ENCODE measurements around the gene PPP2R3B.

The PPP2R3B gene

GRCh38 chrX:368811-369562 is 17.7 kb downstream of the PPP2R3B start:
- H3K79me2 ChIP-seq (ENCODE audit: insufficient read depth, low read length), result peaks cover 68% of the 10 kb centered on the region
- H3K27me3 ChIP-seq (ENCODE audit: insufficient read depth, low read length, poor library complexity), result no peaks in the 10 kb centered on the region
- peaks cover 6% of the 10 kb centered on the region for H3K36me3 ChIP-seq (ENCODE audit: insufficient read depth, low read length)
- H3K4me3 ChIP-seq (ENCODE audit: low read depth in 1 of 2, low read length in 2 of 2), result no peak overlapping the region
- peaks cover 35% of the 10 kb centered on the region for H4K20me1 ChIP-seq (ENCODE audit: insufficient read depth, low read length)
- no peak overlapping the region for H3K9ac ChIP-seq (ENCODE audit: low read depth, low read length)
- no peak overlapping the region for H3K4me2 ChIP-seq (ENCODE audit: insufficient read depth, low read length)
- no peak for ATAC-seq (ENCODE audit: insufficient read depth, low read depth)
- no peaks in the 10 kb centered on the region for H3K9me3 ChIP-seq (ENCODE audit: insufficient read depth, low read length, severe bottlenecking)
- no peak for DNase-seq
- TF ChIP-seq CTCF (IDR thresholded peaks at IDR 0.05; ENCODE audit: borderline replicate concordance, extremely low read depth, low read length, poor library complexity, severe bottlenecking) (no peak), EZH2 (IDR thresholded peaks at IDR 0.05; ENCODE audit: borderline replicate concordance, low read depth, low read length, severe bottlenecking) (no peak)
- peaks cover 24% of the 10 kb centered on the region for H3K4me1 ChIP-seq (ENCODE audit: insufficient read depth, low read length)
- H2AFZ ChIP-seq (ENCODE audit: low read depth, low read length), result no peak overlapping the region
- 0 out of 2 replicates have a peak overlapping the region, but pooled peaks have one; percentile 34 for H3K27ac ChIP-seq (ENCODE audit: low read length)

- peaks cover 32% of the 10 kb centered on the region for H4K20me1 ChIP-seq (ENCODE audit: insufficient read depth, low read length)
- no peak for TF ChIP-seq EZH2 (IDR thresholded peaks at IDR 0.05; ENCODE audit: borderline replicate concordance, low read depth, low read length, severe bottlenecking)
- no peak for TF ChIP-seq CTCF (IDR thresholded peaks at IDR 0.05; ENCODE audit: borderline replicate concordance, extremely low read depth, low read length, poor library complexity, severe bottlenecking)
- H3K9me3 ChIP-seq (ENCODE audit: insufficient read depth, low read length, severe bottlenecking), result peaks cover 5% of the 10 kb centered on the region
- peaks cover 15% of the 10 kb centered on the region for H3K4me1 ChIP-seq (ENCODE audit: insufficient read depth, low read length)
- no peak overlapping the region for H2AFZ ChIP-seq (ENCODE audit: low read depth, low read length)
- H3K4me2 ChIP-seq (ENCODE audit: insufficient read depth, low read length), result no peak overlapping the region
- DNase-seq, result no peak
- H3K4me3 ChIP-seq (ENCODE audit: low read depth in 1 of 2, low read length in 2 of 2), result no peak overlapping the region
- no peaks in the 10 kb centered on the region for H3K27me3 ChIP-seq (ENCODE audit: insufficient read depth, low read length, poor library complexity)
- H3K27ac ChIP-seq (ENCODE audit: low read length), result no peak overlapping the region
- ATAC-seq (ENCODE audit: insufficient read depth, low read depth), result no peak
- H3K9ac ChIP-seq (ENCODE audit: low read depth, low read length), result no peak overlapping the region
- peaks cover 70% of the 10 kb centered on the region for H3K79me2 ChIP-seq (ENCODE audit: insufficient read depth, low read length)
- peaks cover 17% of the 10 kb centered on the region for H3K36me3 ChIP-seq (ENCODE audit: insufficient read depth, low read length)
Measured at GRCh38 chrX:367866-368265, 18.8 kb downstream of the PPP2R3B start.

- Histone ChIP-seq H2AFZ (ENCODE audit: low read depth, low read length) (no peak overlapping the region), H3K27ac (ENCODE audit: low read length) (no peak overlapping the region), H3K4me2 (ENCODE audit: insufficient read depth, low read length) (no peak overlapping the region), H3K36me3 (ENCODE audit: insufficient read depth, low read length) (peaks cover 20% of the 10 kb centered on the region), H3K9me3 (ENCODE audit: insufficient read depth, low read length, severe bottlenecking) (peaks cover 8% of the 10 kb centered on the region), H3K4me3 (ENCODE audit: low read depth in 1 of 2, low read length in 2 of 2) (no peak overlapping the region), H4K20me1 (ENCODE audit: insufficient read depth, low read length) (peaks cover 30% of the 10 kb centered on the region), H3K27me3 (ENCODE audit: insufficient read depth, low read length, poor library complexity) (no peaks in the 10 kb centered on the region), H3K9ac (ENCODE audit: low read depth, low read length) (no peak overlapping the region), H3K4me1 (ENCODE audit: insufficient read depth, low read length) (peaks cover 11% of the 10 kb centered on the region), H3K79me2 (ENCODE audit: insufficient read depth, low read length) (peaks cover 70% of the 10 kb centered on the region)
- no peak for ATAC-seq (ENCODE audit: insufficient read depth, low read depth)
- TF ChIP-seq EZH2 (IDR thresholded peaks at IDR 0.05; ENCODE audit: borderline replicate concordance, low read depth, low read length, severe bottlenecking) (no peak), CTCF (IDR thresholded peaks at IDR 0.05; ENCODE audit: borderline replicate concordance, extremely low read depth, low read length, poor library complexity, severe bottlenecking) (no peak)
- DNase-seq, result no peak
Measured at GRCh38 chrX:367349-367748, 19.4 kb downstream of the PPP2R3B start.

Data from DND-41 (cell line).